HTERT RPE-1 (cell line): ENCODE measurements around the gene TRAPPC6A.

Experiments
- in situ Hi-C: fragments of 300-500 bp; cut with MboI; formaldehyde crosslinking; loops from 4 replicates; pipeline ENCODE4 v1.14.3; 2020; ENCODE audit warnings: low sequenced_read_pairs

TRAPPC6A gene, protein sequence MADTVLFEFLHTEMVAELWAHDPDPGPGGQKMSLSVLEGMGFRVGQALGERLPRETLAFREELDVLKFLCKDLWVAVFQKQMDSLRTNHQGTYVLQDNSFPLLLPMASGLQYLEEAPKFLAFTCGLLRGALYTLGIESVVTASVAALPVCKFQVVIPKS

DNA sequence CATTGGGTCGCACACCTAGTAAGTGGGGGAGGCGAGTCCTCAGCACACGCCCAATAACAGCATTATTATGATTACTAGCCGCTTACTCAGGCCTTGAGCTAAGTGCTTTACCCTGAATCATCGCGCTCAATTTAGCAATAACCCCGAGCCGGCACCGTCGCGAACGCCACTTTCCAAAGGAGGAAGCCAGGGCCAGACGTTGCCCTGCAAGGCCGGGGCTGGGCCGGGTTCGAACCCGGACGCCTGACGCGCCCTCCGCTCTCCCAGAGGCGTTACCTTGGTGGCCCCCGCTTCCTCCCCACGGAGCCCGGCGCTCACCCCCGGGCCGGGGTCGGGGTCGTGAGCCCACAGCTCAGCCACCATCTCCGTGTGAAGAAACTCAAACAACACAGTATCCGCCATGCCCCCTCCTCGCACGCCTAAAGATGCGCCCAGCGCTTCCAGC, at the start of gene TRAPPC6A:
TSS of gene TRAPPC6A (minus strand) at position 421 of the 445 bp plus-strand sequence. CDS start at position 402, 19 bp downstream.
- in situ Hi-C loops = no loop called here

DNA sequence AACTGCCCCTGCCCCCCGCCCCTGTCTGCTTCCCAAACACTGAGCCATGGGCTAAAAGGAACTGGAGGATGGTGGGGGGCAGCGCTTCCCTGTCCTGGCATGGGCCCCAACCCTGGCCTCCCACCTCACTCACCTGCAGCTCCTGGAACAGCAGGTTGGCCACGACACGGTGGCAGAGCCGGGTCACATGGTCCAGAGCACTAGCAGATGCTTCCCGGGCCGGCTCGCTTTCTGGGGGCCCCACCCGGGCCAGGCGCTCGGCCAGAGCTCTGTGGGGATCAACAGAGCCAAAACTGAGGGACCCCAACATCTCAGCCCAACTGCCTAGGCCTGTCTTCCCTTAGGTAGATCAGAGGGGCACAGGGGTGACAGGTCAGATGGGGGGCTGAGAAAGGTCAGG, 46.6 kb upstream of the TRAPPC6A start:
- in situ Hi-C loops = no loop called here

DNA sequence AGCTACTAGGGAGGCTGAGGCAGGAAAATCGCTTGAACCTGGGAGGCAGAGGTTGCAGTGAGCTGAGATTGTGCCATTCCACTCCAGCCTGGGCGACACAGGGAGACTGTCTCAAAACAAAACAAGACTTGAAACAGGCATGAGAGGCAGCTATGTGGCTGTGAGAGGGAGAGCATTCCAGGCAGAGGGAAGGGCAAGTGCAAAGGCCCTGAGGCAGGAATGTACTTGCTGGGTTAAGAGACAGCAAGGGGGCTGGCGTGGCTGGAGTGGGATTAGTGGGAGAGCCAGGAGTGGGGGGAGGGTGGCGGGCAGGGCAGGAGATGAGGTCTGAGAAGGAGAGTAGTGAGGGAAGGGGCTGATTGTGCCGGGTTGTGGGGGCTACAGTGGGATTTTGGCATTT, 45.8 kb upstream of the TRAPPC6A start:
- in situ Hi-C loops = no loop called here

DNA sequence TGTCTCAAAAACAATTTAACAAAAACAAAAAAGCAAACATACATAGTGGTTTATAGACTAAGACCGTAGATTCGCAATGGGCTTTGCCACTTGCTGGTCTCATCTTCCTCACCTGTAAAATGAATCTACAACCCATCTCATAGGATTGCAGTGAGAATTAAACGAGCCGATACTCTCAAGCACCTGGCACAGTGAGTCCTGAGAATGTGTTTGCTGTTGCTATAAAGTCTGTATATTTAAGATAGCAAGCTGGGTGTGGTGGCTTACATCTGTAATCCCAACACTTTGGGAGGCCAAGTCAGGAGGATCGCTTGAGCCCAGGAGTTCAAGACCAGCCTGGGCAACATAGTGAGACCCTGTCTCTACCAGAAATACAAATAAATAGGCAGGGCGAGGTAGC, 44.7 kb upstream of the TRAPPC6A start:
- in situ Hi-C loops = no loop called here

DNA sequence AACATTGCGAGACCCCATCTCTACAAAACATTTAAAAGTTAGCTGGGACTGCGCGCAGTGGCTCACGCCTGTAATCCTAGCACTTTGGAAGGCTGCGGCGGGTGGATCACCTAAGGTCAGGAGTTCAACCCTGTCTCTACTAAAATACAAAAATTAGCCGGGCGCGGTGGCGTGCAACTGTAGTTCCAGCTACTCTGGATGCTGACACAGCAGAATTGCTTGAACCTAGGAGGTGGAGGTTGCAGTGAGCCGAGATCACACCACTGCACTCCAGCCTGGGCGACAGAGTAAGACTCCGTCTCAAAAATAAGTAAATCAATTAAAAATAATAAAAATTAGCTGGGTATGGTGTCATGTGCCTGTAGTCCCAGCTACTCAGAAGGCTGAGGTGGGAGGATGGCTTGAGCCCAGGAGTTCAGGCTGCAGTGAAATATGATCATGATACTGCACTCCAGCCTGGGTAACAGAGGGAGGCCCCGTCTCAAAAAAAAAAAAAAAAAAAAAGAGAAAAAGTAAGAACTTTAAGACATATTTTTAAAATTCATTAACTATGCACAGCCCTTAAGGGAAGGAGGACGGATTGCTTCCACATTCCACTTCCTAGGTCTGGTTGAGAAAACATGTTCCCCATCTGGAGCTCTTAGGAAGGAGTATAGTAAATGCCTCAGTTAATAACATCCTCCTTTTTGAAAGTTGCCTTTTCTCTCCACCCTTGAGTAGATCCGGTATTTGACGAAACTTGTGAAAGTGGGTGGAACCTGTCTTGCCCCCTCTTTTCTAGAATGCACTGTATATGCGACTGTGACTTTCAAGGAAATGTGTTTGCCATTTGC, 41.1 kb upstream of the TRAPPC6A start:
- in situ Hi-C loops = no loop called here

DNA sequence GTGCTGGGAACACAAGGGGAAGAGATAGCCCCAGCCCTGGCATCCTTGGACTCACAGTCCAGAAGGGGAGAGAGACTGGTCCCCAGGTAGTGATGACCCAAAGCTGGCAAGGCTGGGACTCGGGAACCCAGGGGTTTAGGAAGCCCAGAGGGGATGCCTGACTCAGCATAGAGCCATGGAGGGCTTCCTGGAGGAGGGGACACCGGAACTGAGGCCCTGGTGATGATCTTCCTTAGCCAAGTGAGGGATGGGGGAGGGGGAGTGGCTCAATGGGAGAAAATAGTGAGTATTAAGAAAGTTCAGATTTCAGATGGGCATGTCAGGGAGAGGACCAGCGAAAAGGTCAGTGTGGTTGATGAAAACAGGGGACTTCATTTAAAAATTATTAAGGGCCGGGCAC, 40.4 kb upstream of the TRAPPC6A start:
- in situ Hi-C loops = no loop called here

DNA sequence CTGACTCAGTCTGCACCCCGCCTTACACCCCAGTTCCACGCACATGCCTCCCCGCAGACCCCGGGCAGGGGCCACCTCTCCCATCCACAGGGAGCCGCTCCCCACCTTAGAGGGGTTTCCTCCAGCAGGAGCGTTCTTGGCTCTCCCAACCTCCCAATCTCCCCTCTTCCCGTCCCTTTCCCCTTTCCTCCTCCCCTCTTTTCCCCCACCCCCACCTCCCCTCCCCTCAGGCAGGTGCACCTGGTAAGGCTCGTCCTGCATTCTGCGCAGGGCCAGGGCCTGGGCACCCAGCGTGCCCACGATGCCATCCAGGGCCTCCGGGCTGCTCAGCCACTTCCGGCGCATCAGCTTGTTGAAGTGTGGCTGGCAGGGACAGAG, 39.9 kb upstream of the TRAPPC6A start:
- in situ Hi-C loops = no loop called here

DNA sequence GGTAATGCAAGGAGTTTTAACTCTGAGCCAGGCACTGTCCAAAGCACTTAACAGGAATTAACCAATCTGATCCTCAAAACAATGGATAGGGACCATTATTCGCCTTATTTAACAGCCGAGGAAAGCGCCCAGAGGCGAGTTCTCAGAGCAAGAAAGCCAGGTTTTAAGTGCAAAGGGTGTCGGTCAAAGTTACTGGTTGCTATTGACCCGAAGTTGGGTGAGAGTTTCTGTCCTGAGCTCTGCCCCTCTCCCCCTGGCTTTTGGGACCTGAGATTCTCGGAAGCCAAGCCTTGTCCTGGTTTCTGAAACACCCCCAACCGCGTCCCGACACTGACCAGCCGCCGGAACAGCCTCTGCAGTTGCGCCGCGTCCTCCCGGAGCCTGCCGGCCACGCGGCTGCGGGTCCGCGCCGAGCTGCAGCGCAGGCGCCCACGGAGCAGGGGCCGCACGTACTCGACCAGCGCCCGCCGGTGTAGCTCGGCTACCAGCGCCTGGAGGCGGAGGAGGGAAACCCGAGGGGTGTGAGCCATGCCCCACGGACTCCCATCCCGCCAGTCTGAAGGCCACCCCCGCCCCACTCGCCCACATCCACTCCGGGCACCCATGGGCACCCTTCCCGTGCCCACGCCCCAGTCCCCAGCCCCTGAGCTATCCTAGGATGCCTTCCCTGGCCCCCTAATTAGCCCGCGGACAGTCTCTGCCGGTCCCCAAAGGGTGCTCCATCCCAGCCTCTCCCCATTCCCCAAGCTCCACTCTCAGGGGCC, 39.3 kb upstream of the TRAPPC6A start:
- in situ Hi-C loops = no loop called here

DNA sequence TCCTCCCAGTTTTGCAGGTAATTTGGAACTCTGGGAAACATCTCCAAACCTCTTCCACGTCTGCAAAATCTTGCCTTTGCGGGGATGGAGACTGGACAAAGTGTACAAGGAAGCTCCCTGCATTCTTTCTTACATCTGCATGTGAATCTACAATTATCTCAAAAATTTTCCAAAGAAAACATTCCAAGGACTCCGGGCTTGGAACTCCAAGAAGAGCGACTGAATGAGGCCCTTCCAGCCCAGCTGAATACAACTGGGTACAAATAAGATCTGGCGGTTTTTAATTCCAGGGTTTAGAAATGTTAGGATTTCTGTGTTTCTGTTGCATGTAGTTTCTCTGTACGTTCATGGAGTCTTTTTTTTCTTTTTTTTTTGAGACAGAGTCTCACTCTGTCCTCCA, 38.6 kb upstream of the TRAPPC6A start:
- in situ Hi-C loops = no loop called here

DNA sequence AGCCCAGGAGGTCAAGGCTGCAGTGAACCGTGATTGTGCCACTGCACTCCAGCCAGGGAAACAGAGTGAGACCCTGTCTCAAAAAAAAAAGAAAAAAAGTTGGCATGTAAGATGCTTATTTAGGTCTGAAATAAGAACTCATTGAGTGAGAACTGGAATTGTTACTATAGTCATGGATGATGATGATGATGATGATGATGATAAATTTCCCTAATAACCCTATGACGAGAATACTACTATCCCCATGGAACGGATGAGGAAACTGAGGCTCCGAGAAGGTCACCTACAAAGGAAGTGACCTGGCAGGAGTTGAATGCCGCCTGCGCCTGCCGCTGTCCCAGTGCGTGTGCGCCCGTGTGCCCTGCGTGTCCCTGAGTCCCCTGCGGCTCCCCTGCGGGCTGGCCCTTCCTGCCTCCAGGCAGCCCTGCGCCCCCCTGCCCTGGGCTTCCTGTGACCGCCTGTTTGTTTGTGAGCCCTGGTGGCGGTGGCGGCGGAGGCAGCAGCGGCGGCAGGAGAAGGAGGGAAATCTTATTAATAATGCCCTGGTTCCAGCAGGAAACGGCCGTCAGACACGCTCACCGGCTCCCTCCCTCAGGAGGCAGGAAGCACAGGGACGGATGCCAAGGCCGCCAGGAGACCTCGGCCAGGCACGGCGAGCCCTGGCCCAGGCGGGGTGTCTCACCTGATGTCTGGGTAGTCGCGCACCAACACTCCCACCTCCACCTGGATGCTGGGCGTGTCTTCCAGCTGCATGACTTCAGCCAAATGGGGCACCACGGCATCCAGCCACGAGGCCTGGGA, 37.6 kb upstream of the TRAPPC6A start:
- in situ Hi-C loops = no loop called here

DNA sequence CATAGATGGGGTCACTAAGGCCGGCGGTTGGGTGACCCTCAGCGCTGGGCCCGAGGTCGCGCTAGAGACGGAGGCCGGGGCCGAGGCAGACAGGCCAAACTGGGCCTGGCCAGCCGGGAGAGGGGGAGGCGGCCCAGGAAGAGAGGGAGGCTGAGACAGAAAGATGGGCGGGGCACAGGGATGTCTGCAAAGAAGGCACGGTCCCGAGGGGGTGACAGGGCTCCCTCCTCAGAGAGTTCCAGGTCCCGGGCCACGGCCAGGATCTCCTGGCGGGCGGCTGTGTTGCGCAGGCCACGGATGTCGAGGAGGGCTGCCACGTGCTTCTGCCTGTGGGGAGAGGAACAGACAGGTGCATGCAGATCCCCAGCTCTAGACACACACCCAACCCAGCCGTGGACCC, 35.0 kb upstream of the TRAPPC6A start:
- in situ Hi-C loops = no loop called here

DNA sequence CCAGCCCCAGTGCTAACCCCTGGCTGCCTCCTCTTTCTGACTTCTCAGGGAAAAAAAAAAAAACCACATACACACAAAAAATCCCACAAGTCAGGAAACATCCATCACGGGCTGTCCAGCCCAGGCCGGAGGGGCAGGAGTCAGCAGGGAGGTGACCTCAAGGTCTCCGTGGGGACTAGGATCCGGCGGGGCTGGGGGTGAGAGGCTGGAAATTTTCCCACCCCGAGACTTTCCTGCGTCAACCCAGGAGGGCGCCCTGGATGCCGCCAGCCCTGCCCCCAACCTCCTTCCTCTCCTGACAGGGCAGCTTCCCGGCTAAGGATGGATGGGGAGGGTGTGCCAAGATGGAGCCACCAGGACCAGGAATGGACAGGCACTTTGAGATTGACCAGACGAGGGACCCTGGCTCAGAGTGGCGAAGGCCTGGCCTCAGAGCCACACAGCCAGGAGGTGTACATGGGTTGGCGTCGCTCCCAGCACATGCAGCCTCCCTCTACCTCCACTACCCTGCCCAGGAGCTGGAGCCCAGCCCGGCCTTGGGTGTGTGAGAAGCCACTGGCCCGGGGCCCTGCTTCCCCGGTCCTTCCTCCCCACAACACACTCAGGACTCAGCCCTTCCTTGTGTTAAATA, 33.8 kb upstream of the TRAPPC6A start:
- in situ Hi-C loops = no loop called here

DNA sequence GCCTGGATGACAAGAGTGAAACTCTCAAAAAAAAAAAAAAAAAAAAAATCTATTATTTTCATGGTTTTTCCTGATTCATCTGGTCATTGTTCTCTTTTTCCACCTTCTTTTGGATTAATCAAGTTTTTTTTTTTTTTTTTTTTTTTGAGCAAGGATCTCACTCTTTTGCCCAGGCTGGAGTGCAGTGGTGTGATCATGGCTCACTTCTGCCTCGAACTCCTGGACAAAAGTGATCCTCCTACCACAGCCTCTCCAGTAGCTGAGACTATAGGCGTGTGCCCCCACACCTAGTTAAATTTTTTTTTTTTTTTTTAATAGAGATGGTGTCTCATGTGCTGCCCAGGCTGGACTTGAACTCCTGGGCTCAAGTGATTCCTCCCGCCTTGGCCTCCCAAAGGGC, 28.3 kb upstream of the TRAPPC6A start:
- in situ Hi-C loops = no loop called here

DNA sequence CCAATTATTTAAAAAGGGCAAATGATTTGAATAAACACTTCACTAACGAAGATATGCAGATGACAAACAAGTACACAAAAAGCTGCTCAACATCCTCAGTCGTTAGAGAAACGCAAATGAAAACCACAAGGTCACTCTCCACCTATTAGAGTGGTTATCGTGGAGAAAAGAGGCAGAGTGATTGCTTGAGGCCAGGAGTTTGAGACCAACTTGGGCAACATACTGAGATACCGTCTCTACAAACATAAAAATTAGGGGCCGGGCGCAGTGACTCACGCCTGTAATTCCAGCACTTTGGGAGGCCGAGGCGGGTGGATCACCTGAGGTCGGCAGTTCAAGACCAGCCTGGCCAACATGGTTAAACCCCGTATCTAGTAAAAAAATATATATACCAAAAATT, 27.8 kb upstream of the TRAPPC6A start:
- in situ Hi-C loops = no loop called here

DNA sequence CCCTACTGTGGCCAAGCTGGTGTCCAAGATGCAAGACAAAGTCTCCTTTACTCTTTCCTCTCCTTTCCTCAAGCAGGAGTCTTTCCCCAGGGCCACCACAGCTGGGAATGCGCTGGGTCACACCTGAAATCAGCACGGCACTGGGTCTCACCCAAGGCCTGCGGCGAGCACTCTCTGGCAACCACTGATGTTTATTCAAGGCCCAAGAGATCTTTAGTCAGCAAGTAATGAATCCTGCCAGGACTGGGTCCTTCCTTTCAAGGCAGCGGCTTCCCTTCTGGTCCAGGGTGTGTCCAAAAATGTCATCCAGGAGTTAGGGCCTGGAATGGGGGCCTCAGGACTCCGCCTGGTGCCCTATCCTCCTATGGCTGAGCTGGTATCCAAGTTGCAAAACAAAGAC, 24.6 kb upstream of the TRAPPC6A start:
- in situ Hi-C loops = no loop called here

DNA sequence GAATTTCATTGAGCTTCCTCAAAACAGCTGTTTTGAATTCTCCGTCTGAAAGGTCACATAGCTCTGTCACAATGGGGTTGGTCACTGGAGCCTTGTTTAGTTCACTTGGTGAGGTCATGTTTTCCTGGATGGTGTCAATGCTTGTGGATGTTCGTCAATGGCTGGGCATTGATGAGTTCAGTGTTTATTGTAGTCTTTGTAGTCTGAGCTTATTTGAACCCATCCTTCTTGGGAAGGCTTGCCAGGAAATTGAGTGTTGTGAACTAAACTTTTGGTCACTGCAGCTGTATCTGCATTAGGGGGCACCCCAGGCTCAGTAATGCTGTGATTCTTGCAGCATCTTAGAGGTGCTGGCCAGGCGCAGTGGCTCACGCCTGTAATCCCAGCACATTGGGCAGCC, 22.5 kb upstream of the TRAPPC6A start:
- in situ Hi-C loops = no loop called here

DNA sequence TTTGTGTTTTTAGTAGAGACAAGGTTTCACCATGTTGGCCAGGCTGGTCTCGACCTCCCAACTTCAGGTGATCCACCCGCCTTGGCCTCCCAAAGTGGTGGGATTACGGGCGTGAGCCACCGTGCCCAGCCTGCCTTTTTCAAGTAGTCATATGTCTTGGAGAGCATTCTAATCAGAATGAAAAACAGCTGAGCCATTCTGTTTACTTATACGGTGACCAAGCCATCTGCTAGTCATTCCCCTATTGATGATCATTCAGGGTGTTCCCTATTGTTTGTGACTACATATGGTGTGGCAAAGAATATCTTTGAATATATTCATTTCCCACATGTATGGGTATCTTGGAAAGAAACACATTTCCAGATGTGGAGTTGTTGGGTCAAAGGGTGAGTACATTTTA, 17.7 kb upstream of the TRAPPC6A start:
- in situ Hi-C loops = no loop called here

DNA sequence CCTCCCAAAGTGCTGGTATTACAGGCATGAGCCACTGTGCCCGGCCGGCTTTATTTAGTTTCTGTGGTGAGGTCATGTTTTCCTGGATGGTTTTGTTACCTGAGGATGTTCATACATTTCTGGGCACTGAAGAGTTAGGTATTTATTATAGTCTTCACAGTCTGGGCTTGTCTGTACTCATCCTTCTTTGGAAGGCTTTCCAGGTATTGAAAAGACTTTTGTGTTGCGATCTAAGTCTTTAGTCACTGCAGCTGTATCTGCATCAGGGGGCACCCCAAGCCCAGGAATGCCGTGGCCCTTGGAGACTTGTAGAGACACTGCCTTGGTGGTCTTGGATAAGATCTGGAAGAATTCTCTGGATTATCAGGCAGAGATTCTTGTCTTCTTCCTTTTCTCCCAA, 13.3 kb upstream of the TRAPPC6A start:
- in situ Hi-C loops = no loop called here

DNA sequence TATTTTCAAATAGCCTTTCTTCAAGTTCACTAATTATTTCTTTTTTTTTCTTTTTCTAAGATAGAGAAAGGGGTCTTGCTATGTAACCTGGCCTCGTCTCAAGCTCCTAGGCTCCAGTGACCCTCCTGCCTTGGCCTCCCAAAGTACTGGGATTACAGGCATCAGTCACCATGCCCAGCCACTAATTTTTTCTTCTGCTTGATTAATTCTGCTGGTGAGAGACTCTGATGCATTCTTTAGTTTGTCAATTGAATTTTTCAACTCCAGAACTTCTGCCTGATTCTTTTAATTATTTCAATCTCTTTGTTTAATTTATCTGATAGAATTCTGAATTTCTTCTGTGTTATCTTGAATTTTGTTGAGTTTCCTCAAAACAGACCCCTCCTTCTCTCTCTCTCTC, 11.9 kb upstream of the TRAPPC6A start:
- in situ Hi-C loops = no loop called here

DNA sequence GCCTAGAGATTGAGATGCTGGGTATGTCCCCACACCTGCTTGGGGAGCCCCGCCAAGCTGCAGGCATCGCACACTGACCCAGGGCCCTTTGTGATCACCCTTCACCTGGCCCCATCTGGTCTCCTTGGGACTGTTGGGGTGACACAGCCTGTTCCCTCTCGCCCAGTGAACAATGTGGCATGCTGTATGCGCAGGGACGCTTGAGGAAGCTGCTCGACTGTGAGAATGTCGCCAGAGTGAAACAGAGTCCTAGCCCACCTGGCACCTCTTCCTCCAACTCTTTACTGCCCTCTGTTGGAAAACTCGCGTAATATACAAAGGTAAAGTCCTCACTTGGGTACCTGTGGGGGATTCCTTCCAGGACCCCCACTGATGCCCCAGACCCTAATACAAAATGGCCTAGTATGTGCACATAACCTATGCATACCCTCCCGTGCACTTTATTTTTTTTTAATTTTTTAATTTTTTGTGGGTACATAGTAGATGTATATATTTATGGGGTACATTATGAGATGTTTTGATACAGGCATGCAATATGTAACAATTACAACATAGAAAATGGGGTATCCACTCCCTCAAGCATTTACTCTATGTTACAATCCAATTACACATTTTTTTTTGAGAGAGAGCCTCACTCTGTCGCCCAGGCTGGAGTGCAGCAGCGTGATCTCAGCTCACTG, 9.5 kb upstream of the TRAPPC6A start:
- in situ Hi-C loops = no loop called here
